OCI-LY1 (cell line): ENCODE data around the gene RAPGEF5.

Experiments used
- H2AFZ ChIP-seq: fragments of 200-600 bp; sonication (generic), shearing (Covaris generic); 2 replicates; pipeline ENCODE4 v1.6.0; 2014; ENCODE audit warnings: antibody characterized with exemption, mild to moderate bottlenecking, low read length
- H3F3A ChIP-seq: fragments of 200-600 bp; sonication (generic), shearing (Covaris generic); 2 replicates; pipeline ENCODE4 v1.6.0; 2014; ENCODE audit warnings: mild to moderate bottlenecking, antibody characterized with exemption, low read length, moderate library complexity; ENCODE audit not compliant: insufficient read depth
- H3K27ac ChIP-seq: fragments of 200-600 bp; sonication (generic); 2 replicates; pipeline ENCODE4 v1.5.1; 2014; ENCODE audit warnings: low read length, mixed run types, mild to moderate bottlenecking, low read depth; ENCODE audit not compliant: poor library complexity, severe bottlenecking
- H3K27me3 ChIP-seq: fragments of 200-600 bp; sonication (generic); 2 replicates; pipeline ENCODE4 v1.6.0; 2014; ENCODE audit warnings: antibody characterized with exemption, mild to moderate bottlenecking, low read length, moderate library complexity; ENCODE audit not compliant: insufficient read depth
- H3K36me3 ChIP-seq: fragments of 200-600 bp; sonication (generic); 2 replicates; pipeline ENCODE4 v1.6.1; 2014; ENCODE audit warnings: mild to moderate bottlenecking, antibody characterized with exemption, low read length, moderate library complexity, mixed read lengths; ENCODE audit not compliant: insufficient read depth
- H3K4me1 ChIP-seq: fragments of 200-600 bp; sonication (generic); 2 replicates; pipeline ENCODE4 v1.5.1; 2014; ENCODE audit warnings: mild to moderate bottlenecking, low read length, moderate library complexity; ENCODE audit not compliant: insufficient read depth, severe bottlenecking
- H3K4me2 ChIP-seq: fragments of 200-600 bp; sonication (generic), shearing (Covaris generic); 2 replicates; pipeline ENCODE4 v1.6.1; 2014; ENCODE audit warnings: low read length
- H3K4me3 ChIP-seq: fragments of 200-600 bp; sonication (generic); 2 replicates; pipeline ENCODE4 v1.5.1; 2014; ENCODE audit warnings: low read length, low read depth, mild to moderate bottlenecking, mixed read lengths; ENCODE audit not compliant: poor library complexity, severe bottlenecking
- H3K79me2 ChIP-seq: fragments of 200-600 bp; shearing (Covaris generic); 2 replicates; pipeline ENCODE4 v1.6.1; 2016; ENCODE audit warnings: mixed run types, low read length, mixed read lengths; ENCODE audit not compliant: insufficient read depth
- H3K9ac ChIP-seq: fragments of 200-600 bp; sonication (generic), shearing (Covaris generic); 2 replicates; pipeline ENCODE4 v1.6.1; 2014; ENCODE audit warnings: mild to moderate bottlenecking, low read length, mixed read lengths
- H3K9me2 ChIP-seq: fragments of 200-600 bp; sonication (generic), shearing (Covaris generic); 2 replicates; pipeline ENCODE4 v1.6.1; 2014; ENCODE audit warnings: low read depth, mild to moderate bottlenecking, low read length, mixed read lengths
- H3K9me3 ChIP-seq: fragments of 200-600 bp; shearing (Covaris generic); 2 replicates; pipeline ENCODE4 v1.6.1; 2014; ENCODE audit warnings: low read length, mixed read lengths
- H4K20me1 ChIP-seq: fragments of 200-600 bp; sonication (generic), shearing (Covaris generic); 2 replicates; pipeline ENCODE4 v1.6.0; 2016; ENCODE audit warnings: mild to moderate bottlenecking, low read length; ENCODE audit not compliant: insufficient read depth
- EZH2 ChIP-seq: fragments of 200-600 bp; sonication (generic), shearing (Covaris generic); IDR thresholded peaks from 2 replicates; pipeline ENCODE4 v1.8.0; 2017; ENCODE audit warnings: borderline replicate concordance, mixed run types, mild to moderate bottlenecking, antibody characterized with exemption, low read length, moderate library complexity, mixed read lengths
- TF ChIP-seq, protein P1 (sequence below): fragments of 200-600 bp; sonication (generic), shearing (Covaris generic); IDR thresholded peaks from 2 replicates; pipeline ENCODE4 v1.5.1; 2017; ENCODE audit warnings: mild to moderate bottlenecking, antibody characterized with exemption, low read length, moderate library complexity, mixed read lengths

The RAPGEF5 gene

DNA sequence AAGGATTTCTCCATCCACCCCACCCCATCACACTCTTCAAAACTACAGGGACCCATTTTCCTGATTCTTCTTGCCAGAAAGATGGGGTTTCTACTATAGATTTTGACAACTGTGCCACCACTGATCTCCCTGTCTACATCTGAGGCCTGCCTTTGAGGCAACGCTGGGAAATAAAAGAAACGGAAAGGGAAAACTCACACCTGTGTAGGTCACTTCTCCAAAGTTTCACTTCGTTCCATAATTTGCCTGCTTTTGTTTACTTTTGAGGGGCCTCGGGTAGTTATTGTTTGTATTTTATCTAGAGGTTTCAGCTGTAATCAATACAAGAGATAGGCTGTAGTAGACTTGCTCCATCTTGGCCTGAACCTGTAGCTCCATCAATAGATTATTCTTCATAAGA, 56.1 kb downstream of the RAPGEF5 start:
- Histone ChIP-seq H2AFZ (no peak overlapping the region), H3K4me1 (no peaks in the 10 kb centered on the region), H3K9me3 (no peaks in the 10 kb centered on the region), H3K9me2 (no peaks in the 10 kb centered on the region), H4K20me1 (no peaks in the 10 kb centered on the region), H3F3A (no peaks in the 10 kb centered on the region), H3K27me3 (no peaks in the 10 kb centered on the region), H3K4me2 (no peak overlapping the region), H3K9ac (no peak overlapping the region), H3K36me3 (peaks cover 78% of the 10 kb centered on the region), H3K4me3 (no peak overlapping the region), H3K27ac (no peak overlapping the region), H3K79me2 (no peaks in the 10 kb centered on the region)
- TF ChIP-seq, protein P1, sequence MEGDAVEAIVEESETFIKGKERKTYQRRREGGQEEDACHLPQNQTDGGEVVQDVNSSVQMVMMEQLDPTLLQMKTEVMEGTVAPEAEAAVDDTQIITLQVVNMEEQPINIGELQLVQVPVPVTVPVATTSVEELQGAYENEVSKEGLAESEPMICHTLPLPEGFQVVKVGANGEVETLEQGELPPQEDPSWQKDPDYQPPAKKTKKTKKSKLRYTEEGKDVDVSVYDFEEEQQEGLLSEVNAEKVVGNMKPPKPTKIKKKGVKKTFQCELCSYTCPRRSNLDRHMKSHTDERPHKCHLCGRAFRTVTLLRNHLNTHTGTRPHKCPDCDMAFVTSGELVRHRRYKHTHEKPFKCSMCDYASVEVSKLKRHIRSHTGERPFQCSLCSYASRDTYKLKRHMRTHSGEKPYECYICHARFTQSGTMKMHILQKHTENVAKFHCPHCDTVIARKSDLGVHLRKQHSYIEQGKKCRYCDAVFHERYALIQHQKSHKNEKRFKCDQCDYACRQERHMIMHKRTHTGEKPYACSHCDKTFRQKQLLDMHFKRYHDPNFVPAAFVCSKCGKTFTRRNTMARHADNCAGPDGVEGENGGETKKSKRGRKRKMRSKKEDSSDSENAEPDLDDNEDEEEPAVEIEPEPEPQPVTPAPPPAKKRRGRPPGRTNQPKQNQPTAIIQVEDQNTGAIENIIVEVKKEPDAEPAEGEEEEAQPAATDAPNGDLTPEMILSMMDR = no peak
- no peak for TF ChIP-seq EZH2

DNA sequence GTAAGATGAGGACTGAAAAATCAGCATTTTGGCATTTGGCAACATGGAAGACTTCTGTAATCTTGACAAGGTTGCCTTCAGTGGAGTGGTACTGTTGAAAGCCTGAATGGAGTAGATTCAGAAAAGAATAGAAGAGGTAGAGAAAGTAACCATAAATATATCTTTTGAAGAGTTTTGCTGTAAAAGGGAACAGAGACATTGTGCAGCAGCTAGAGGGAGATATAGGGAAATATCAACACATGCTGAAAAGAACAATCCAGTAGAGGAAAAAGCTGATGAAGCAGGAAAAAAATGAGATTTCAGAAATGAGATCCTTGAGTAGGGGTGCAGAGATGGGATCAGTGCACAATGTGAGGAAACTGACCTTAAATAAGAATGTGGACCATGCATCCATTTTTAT, 60.0 kb downstream of the RAPGEF5 start:
- no peaks in the 10 kb centered on the region for H3K27me3 ChIP-seq
- H4K20me1 ChIP-seq = no peaks in the 10 kb centered on the region
- H3K9me2 ChIP-seq = no peaks in the 10 kb centered on the region
- no peaks in the 10 kb centered on the region for H3F3A ChIP-seq
- no peak overlapping the region for H3K4me2 ChIP-seq
- no peaks in the 10 kb centered on the region for H3K4me1 ChIP-seq
- no peak overlapping the region for H3K27ac ChIP-seq
- no peaks in the 10 kb centered on the region for H3K79me2 ChIP-seq
- H3K9ac ChIP-seq = no peak overlapping the region
- H3K9me3 ChIP-seq = no peaks in the 10 kb centered on the region
- no peak overlapping the region for H3K4me3 ChIP-seq
- TF ChIP-seq, protein P1 = peak; percentile 17; the same call in 1 of the 2 replicates
- TF ChIP-seq EZH2 = no peak
- no peak overlapping the region for H2AFZ ChIP-seq
- H3K36me3 ChIP-seq = peaks cover 58% of the 10 kb centered on the region

DNA sequence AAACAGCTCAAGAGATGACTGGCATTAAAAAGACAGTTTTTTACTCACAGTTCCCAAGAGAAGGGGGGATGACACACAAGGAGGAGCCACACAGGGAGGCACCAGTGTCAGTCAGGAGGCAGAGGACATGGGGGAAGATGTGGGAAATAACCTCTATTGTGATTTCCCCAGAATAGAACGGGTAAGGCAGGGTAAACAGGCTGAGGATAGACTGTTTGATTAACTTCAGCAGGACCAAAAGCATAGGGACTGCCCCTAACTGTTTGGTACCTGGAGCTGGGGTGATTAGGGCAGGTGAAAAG, 60.7 kb downstream of the RAPGEF5 start:
- H3K79me2 ChIP-seq = no peaks in the 10 kb centered on the region

More for the DNA sequence above, 60.7 kb downstream of the RAPGEF5 start:
- Histone ChIP-seq H3K9me3 (no peaks in the 10 kb centered on the region), H3K4me2 (no peak overlapping the region), H3K27me3 (no peaks in the 10 kb centered on the region), H4K20me1 (no peaks in the 10 kb centered on the region), H3K36me3 (peaks cover 59% of the 10 kb centered on the region), H3F3A (no peaks in the 10 kb centered on the region), H3K9ac (no peak overlapping the region), H2AFZ (no peak overlapping the region), H3K9me2 (no peaks in the 10 kb centered on the region), H3K4me3 (no peak overlapping the region), H3K27ac (no peak overlapping the region), H3K4me1 (no peaks in the 10 kb centered on the region)
- no peak for TF ChIP-seq EZH2
- TF ChIP-seq, protein P1 = no peak
